Measurements from ENCODE around the gene SRC. TPM values are rescaled to one million over a fixed set of nuclear protein-coding genes. Genes with fewer than 3 reads are reported as not detected.
A peak's percentile ranks its signal among the peaks of the same experiment; 100 is the strongest.

Gene SRC
- total RNA-seq, 1 experiment from 2014 or later = 185 TPM

- no peak for TF ChIP-seq CTCF (IDR thresholded peaks at IDR 0.05; ENCODE audit: unreplicated experiment)
- BruUV-seq (replicated peaks) = no TSS peak
Measured at GRCh38 chr20:37397954-37398749, 52.2 kb downstream of the SRC start.

GRCh38 chr20:37398750-37399621 lies 53.0 kb downstream of the SRC start:
- Mint-ChIP-seq H3K9me3 (ENCODE audit: low read depth, unreplicated experiment) (no peaks in the 10 kb centered on the region), H3K27me3 (ENCODE audit: unreplicated experiment) (no peaks in the 10 kb centered on the region), H3K36me3 (ENCODE audit: insufficient read depth, unreplicated experiment) (peaks cover 92% of the 10 kb centered on the region), H3K4me1 (ENCODE audit: low read depth, unreplicated experiment) (no peaks in the 10 kb centered on the region), H3K27ac (ENCODE audit: unreplicated experiment) (peak overlapping the region; percentile 15), H3K4me3 (ENCODE audit: low read depth, unreplicated experiment) (no peak overlapping the region)
- DNase-seq = no peak
- TF ChIP-seq CTCF (IDR thresholded peaks at IDR 0.05; ENCODE audit: unreplicated experiment) = no peak
- no TSS peak for BruUV-seq (replicated peaks)
- CTCF ChIA-PET = interaction anchor here (0.6 kb wide), 3 partner anchors 16 to 54 kb away, joined by 3 to 6 read pairs (median 4); no protein-coding TSS in a partner anchor
- intact Hi-C loops (cut with micrococcal nuclease; ENCODE audit: unreplicated experiment) = no loop called here

More at GRCh38 chr20:37397954-37398749, 52.2 kb downstream of the SRC start:
- DNase-seq = no peak
- Mint-ChIP-seq H3K9me3 (ENCODE audit: low read depth, unreplicated experiment) (no peaks in the 10 kb centered on the region), H3K4me3 (ENCODE audit: low read depth, unreplicated experiment) (no peak overlapping the region), H3K4me1 (ENCODE audit: low read depth, unreplicated experiment) (no peaks in the 10 kb centered on the region), H3K36me3 (ENCODE audit: insufficient read depth, unreplicated experiment) (peaks cover 92% of the 10 kb centered on the region), H3K27ac (ENCODE audit: unreplicated experiment) (no peak overlapping the region), H3K27me3 (ENCODE audit: unreplicated experiment) (no peaks in the 10 kb centered on the region)
- CTCF ChIA-PET = interaction anchor here (1.9 kb wide), 1 partner anchor 19 kb away, joined by 11 read pairs; no protein-coding TSS in a partner anchor
- intact Hi-C loops (cut with micrococcal nuclease; ENCODE audit: unreplicated experiment) = no loop called here

- CTCF ChIA-PET = interaction anchor here (0.7 kb wide), 1 partner anchor 36 kb away, joined by 3 read pairs; no protein-coding TSS in a partner anchor
Measured at GRCh38 chr20:37401282-37401929, 55.5 kb downstream of the SRC start.

More at GRCh38 chr20:37401282-37401929, 55.5 kb downstream of the SRC start:
- no peaks in the 10 kb centered on the region for H3K27me3 Mint-ChIP-seq (ENCODE audit: unreplicated experiment)
- peaks cover 95% of the 10 kb centered on the region for H3K36me3 Mint-ChIP-seq (ENCODE audit: insufficient read depth, unreplicated experiment)
- H3K27ac Mint-ChIP-seq (ENCODE audit: unreplicated experiment) = no peak overlapping the region
- no peak overlapping the region for H3K4me3 Mint-ChIP-seq (ENCODE audit: low read depth, unreplicated experiment)
- intact Hi-C loops (cut with micrococcal nuclease; ENCODE audit: unreplicated experiment) = no loop called here
- H3K4me1 Mint-ChIP-seq (ENCODE audit: low read depth, unreplicated experiment) = peaks cover 15% of the 10 kb centered on the region
- no TSS peak for BruUV-seq (replicated peaks)
- DNase-seq = no peak
- TF ChIP-seq CTCF (IDR thresholded peaks at IDR 0.05; ENCODE audit: unreplicated experiment) = no peak
- H3K9me3 Mint-ChIP-seq (ENCODE audit: low read depth, unreplicated experiment) = no peaks in the 10 kb centered on the region
